ENCODE results near the gene PGP.
"Not testable (repeated sequence)": the region's sequence is repeated elsewhere in the genome, so short reads cannot be mapped to it uniquely, and the experiment has no call there.

PGP gene

DNA sequence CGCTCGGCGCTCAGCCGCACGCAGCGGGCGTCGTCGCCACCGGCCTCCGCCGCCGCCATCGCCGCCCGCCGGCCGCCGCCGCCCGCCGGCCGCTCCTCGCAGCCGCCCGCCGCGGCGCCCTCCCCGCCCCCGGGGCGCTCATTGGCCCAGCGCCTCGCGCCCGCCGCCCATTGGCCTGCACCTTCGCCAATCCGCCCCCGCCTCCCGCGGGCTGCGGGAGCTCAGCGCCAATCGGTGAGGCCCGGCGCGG, at the start of gene PGP:
Gene PGP (minus strand): TSS at position 122 of the 250 bp plus-strand sequence. CDS start 63 bp downstream, at position 59.
- DNase-seq (ENCODE audit: low read depth in 3 of 3) = no peak

- DNase-seq (ENCODE audit: low read depth in 3 of 3) = not testable (repeated sequence)
Observed at GRCh38 chr16:2263026-2263425, 48.4 kb upstream of the PGP start.

GRCh38 chr16:2260250-2260649, 45.6 kb upstream of the PGP start:
- DNase-seq (ENCODE audit: low read depth in 3 of 3) = no peak

- DNase-seq (ENCODE audit: low read depth in 3 of 3) = not testable (repeated sequence)
Observed at GRCh38 chr16:2258530-2258929, 43.9 kb upstream of the PGP start.

DNA sequence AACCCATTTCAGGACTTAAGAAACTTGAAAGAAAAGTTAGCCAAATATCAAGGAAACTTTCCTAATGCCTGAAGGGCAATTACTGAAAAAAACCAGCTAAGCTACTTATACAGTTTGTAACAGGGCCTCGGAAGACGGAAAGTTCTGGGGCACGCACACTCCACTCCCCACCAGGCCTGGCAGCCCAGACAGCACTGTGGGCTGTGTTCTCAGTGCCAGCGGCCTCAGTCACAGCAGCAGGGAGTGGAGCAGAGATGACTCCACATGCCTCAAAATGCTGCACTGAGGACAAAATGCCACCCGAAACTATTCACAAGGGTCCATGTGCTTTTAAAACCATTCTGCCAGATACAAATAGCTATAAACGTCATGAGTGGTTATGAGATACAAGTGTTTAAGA, 43.1 kb upstream of the PGP start:
- no peak for DNase-seq (ENCODE audit: low read depth in 3 of 3)

GRCh38 chr16:2256531-2257140, 42.0 kb upstream of the PGP start:
- no peak for DNase-seq (ENCODE audit: low read depth in 3 of 3)

- DNase-seq (ENCODE audit: low read depth in 3 of 3) = no peak
Observed at GRCh38 chr16:2253293-2253692, 38.7 kb upstream of the PGP start.

DNA sequence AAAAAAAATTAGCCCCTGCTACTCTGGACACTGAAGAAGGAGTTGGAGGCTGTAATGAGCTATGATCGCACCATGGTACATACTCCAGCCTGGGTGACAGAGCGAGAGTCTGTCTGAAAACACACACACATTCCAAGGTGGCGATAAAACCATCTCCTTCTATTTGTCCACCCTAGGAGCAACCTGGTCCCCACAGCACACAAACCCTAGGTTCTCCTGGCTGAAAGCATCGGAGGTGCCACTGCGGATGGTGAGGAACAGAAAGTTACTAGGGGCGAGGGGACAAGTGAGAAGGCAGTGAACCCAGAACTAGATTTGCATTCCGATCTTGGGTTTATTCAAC, 38.1 kb upstream of the PGP start:
- DNase-seq (ENCODE audit: low read depth in 3 of 3) = no peak

DNA sequence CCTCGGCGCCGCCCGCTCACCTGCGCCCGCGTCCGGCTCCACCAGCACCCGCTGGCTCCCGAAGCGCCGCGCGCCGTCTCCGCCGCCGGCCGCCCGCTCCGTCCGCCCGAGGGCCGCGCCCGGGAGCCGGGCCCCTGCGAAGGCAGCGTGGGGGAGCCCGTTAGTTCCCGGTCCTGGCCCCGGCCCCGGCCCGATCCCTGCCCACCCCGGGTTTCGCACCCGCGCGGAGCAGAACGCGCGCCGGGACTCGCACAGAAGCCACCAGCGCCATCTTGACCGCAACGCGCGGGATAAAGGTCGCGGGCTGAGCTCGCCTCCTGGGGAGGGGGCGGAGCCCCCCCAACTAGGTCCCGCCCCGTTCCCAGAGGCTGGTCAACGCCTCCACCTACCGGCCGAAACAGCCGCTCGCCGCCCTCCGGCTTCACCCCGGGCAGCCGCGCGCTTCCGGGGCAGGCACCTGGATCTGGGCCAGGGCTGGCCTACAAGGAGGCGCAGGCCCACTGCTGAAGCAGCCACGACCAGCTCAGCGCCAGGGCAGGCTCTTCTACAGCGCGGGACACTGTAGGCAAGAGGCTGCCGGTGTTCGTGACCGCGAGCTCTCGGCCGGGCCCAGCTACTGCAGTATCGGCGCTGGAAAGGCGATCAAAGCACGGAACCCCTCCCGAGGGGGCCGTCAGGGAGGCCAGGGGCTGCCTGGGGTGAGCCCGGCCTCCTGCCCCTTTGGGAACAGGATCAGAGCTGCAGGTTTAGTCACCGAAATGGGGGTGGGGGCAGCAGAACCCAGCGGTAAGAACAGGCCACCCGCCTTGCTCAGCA, 36.9 kb upstream of the PGP start, which contains the start of gene ECI1:
Gene ECI1 (minus strand): TSS at position 292 of the 816 bp plus-strand sequence. CDS start 21 bp downstream, at position 271.
- DNase-seq (ENCODE audit: low read depth in 3 of 3) = peak; percentile 58 to 88 (median 64)

DNA sequence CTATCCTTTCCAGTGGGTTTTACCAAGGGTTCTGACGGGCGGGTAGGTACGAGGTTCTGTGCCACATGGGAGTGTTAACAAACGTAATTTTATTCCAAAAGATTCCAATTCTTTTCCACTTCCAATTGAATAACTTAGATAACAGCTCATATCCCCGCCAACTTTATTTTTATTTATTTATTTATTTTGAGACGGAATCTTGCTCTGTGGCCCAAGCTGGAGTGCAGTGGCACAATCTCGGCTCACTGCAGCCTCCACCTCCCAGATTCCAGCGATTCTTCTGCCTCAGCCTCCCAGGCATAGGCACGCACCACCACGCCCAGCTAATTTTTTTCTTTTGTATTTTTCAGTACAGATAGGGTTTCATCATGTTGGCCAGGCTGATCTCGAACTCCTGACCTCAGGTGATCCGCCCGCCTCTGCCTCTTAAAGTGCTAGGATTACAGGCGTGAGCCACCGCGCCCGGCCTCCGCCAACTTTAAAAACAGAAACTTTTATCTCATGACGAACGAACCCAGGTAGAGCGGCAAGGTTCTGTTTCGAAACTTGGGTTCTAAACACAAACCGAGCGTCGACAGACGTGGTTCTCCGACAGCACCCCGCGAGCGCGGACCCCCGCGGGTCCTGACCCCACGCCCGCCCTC, 36.1 kb upstream of the PGP start:
- DNase-seq (ENCODE audit: low read depth in 3 of 3) = peak; percentile 24 to 46 (median 26)

GRCh38 chr16:2246301-2246885, 31.8 kb upstream of the PGP start:
- no peak for DNase-seq (ENCODE audit: low read depth in 3 of 3)

DNA sequence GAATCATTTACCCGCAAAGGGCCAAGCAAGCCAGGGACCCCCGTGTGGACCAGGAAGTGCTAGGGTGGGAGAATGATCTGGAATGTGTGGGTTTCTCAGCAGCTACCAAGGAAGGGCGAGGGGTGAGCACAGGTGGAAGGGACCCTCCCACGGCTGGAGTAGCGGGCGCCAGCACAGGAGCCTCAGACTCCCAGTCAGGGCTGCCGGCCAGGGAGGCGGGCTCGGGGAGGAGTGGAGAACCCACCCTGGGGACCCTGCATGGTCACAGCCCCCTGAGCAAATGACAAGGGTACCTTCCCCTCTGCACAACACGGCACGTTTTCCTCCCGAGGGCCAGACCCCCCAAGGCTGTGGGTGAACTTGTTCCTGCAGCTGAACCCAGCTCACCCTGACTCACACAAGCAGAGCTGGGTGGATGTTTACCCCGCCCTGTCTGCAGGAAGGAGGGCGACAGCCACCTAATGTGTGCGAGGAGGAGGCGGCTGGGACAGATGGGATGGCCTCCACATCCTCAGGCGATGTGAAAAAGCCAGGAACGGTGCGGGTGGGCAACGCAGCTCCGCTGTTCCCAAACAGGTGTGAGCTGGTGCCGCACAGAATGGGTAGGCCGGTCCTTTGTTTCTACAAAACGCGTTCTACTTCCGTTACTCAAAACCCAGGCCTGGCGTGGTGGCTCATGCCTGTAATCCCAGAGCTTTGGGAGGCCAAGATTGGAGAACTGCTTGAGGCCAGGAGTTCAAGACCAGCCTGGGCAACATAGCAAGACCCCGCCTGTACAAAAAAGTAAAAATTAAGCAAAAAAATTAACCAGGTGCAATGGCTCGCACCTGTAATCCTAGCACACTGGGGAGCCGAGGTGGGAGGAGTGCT, 30.5 kb upstream of the PGP start:
- no peak for DNase-seq (ENCODE audit: low read depth in 3 of 3)

GRCh38 chr16:2244301-2244700, 29.7 kb upstream of the PGP start:
- no peak for DNase-seq (ENCODE audit: low read depth in 3 of 3)

- DNase-seq (ENCODE audit: low read depth in 3 of 3) = no peak
Observed at GRCh38 chr16:2243781-2244180, 29.1 kb upstream of the PGP start.

- DNase-seq (ENCODE audit: low read depth in 3 of 3) = no peak
Observed at GRCh38 chr16:2243031-2243528, 28.4 kb upstream of the PGP start.

- no peak for DNase-seq (ENCODE audit: low read depth in 3 of 3)
Observed at GRCh38 chr16:2242598-2242997, 28.0 kb upstream of the PGP start.

DNA sequence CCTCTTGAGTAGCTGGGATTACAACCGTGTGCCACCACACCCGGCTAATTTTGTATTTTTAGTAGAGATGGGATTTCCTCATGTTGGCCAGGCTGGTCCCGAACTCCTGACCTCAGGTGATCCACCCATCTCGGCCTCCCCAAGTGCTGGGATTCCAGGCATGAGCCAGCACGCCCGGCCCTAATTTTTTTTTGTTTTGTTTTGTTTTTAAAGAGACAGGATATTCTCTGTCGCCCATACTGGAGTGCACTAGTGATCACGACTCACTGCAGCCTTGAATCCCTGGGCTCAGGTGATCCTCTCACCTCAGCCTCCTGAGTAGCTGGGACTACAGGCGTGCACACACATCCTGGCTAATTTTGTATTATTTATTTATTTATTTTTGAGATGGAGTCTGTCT, 25.7 kb upstream of the PGP start:
- DNase-seq (ENCODE audit: low read depth in 3 of 3) = not testable (repeated sequence)

DNA sequence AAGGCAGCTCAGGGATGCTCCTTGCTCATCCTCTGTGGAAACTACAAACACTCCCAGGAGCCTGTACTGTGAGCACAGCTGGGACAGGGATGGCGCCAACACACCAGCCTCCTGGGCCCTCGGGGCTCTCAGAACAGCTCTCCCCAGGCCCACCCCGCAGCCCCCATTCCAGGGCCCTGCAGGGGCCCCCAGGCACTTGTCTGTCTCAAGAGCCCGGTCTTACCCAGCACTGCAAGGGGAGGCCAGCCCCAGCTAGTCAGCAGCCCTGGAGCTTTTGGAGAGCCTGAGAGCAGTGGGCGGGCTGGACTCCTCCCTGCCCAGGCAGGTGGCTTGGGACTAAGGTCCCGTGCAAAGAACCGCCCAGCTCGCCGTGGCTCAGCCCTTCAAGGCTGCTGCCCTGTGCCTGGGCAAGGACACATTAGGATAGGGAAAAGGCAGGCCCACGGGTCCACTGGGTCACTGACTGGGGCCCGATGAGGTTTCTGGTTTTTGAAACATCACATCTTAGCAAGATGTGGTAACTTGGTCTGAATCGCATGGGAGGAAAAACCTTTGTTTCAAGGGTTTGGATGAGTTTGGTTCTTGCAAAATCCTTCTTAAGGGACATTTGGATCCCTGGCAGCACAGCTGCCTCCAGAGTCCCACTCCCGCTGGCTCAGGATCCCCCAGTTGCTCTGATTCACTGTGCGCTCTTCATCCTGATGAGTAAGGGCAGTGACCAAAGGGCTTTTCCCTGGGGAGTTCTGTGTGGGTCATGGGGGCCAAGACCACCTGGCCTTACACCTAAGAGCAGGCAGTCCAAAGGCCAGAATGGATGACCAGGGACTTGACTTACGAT, 24.4 kb upstream of the PGP start:
- no peak for DNase-seq (ENCODE audit: low read depth in 3 of 3)

- no peak for DNase-seq (ENCODE audit: low read depth in 3 of 3)
Observed at GRCh38 chr16:2238150-2238837, 23.7 kb upstream of the PGP start.
